Lung (tissue), 12 donors: ENCODE data around the gene DOCK1. TPM values are rescaled to one million over a fixed set of nuclear protein-coding genes. Genes with fewer than 3 reads are reported as not detected.

Experiments
- ATAC-seq: fragments of 200-7000 bp; cut with Tn5 transposase; one replicate; pipeline ENCODE4 v1.9.1; 2020; ENCODE audit warnings: moderate number of reproducible peaks; ENCODE audit not compliant: insufficient read depth, low FRiP score
- DNase-seq, 3 donors: peaks; one replicate each; pipeline ENCODE4 v3.0.0-alpha.2; 2013 to 2017
- H3K27ac ChIP-seq, 2 donors: one replicate each; pipeline ENCODE4 v1.5.1; 2013; ENCODE audit warnings: mild to moderate bottlenecking in 2 of 2, moderate library complexity in 2 of 2, control low read depth in 1 of 2, inconsistent platforms in 1 of 2, low read depth in 1 of 2, low read length in 1 of 2
- H3K27me3 ChIP-seq, 3 donors: one replicate each; pipeline ENCODE4 v1.5.1; 2013; ENCODE audit warnings: low read length in 2 of 3; ENCODE audit not compliant: control insufficient read depth in 3 of 3, insufficient read depth in 3 of 3
- H3K36me3 ChIP-seq, 4 donors: one replicate each; pipeline ENCODE4 v1.5.1; 2013; ENCODE audit warnings: low read length in 4 of 4, mild to moderate bottlenecking in 1 of 4, moderate library complexity in 1 of 4; ENCODE audit not compliant: control insufficient read depth in 4 of 4, insufficient read depth in 4 of 4
- H3K4me1 ChIP-seq, 5 donors: one replicate each; pipeline ENCODE4 v1.5.1; 2013; ENCODE audit warnings: low read length in 5 of 5, mild to moderate bottlenecking in 2 of 5, moderate library complexity in 1 of 5; ENCODE audit not compliant: control insufficient read depth in 5 of 5, insufficient read depth in 5 of 5
- H3K4me3 ChIP-seq: one replicate; pipeline ENCODE4 v1.5.1; 2013; ENCODE audit warnings: mild to moderate bottlenecking, control low read depth, moderate library complexity
- H3K9ac ChIP-seq, 2 donors: one replicate each; pipeline ENCODE4 v1.5.1; 2013; ENCODE audit warnings: low read length in 2 of 2, control low read depth in 1 of 2; ENCODE audit not compliant: insufficient read depth in 1 of 2
- H3K9me3 ChIP-seq, 4 donors: one replicate each; pipeline ENCODE4 v1.5.1; 2013; ENCODE audit warnings: low read length in 3 of 4, mild to moderate bottlenecking in 1 of 4, moderate library complexity in 1 of 4; ENCODE audit not compliant: control insufficient read depth in 4 of 4, insufficient read depth in 3 of 4
- WGBS, 2 donors: extraction: QIAGEN DNeasy Blood & Tissue Kit; methylation state at CpG; one replicate each; pipeline ENCODE4 v1.1.7; 2013; 5-methylcytosine and 5-hydroxymethylcytosine counted together
- polyA plus RNA-seq, 2 donors: library from polyadenylated mRNA; stranded (reverse); fragments of 200-250 nt; gene quantifications; one replicate each; pipeline ENCODE4 v1.2.1, GENCODE V29; 2013
- total RNA-seq, 2 donors: library from RNA; depleted of rRNA in 1 of 2; stranded (reverse); fragments of >200 nt in 1 of 2; gene quantifications; one replicate each; pipeline ENCODE4 v1.2.1, GENCODE V29; 2014 to 2021
- TF ChIP-seq, protein P1 (sequence below): IDR thresholded peaks from 2 replicates; pipeline ENCODE4 v1.5.1; 2012; ENCODE audit warnings: mild to moderate bottlenecking; ENCODE audit errors: control extremely low read depth, extremely low read depth
- donor health status: control.
- donor health status: control.
- donor health status: Bipolar disorder and iron deficiency.
- donor health status: healthy.
- donor health status: DM: yes; HTN: yes; CAD: no.

The DOCK1 gene
- total and polyA plus RNA-seq, 4 donors, result 11.2 to 102 (median 30.5) TPM

- WGBS, 2 donors, result 90 to 94% methylated on average over 11 of the region's 11 CpGs
These were observed 553.0 kb downstream of the DOCK1 start for GRCh38 chr10:127458016-127458810.

GRCh38 chr10:127458829-127459228 is 553.6 kb downstream of the DOCK1 start:
- TF ChIP-seq, protein P1, sequence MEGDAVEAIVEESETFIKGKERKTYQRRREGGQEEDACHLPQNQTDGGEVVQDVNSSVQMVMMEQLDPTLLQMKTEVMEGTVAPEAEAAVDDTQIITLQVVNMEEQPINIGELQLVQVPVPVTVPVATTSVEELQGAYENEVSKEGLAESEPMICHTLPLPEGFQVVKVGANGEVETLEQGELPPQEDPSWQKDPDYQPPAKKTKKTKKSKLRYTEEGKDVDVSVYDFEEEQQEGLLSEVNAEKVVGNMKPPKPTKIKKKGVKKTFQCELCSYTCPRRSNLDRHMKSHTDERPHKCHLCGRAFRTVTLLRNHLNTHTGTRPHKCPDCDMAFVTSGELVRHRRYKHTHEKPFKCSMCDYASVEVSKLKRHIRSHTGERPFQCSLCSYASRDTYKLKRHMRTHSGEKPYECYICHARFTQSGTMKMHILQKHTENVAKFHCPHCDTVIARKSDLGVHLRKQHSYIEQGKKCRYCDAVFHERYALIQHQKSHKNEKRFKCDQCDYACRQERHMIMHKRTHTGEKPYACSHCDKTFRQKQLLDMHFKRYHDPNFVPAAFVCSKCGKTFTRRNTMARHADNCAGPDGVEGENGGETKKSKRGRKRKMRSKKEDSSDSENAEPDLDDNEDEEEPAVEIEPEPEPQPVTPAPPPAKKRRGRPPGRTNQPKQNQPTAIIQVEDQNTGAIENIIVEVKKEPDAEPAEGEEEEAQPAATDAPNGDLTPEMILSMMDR, result no peak
- H3K27me3 ChIP-seq, result no peaks in the 10 kb centered on the region

More at GRCh38 chr10:127458016-127458810, 553.0 kb downstream of the DOCK1 start:
- no peak for ATAC-seq
- DNase-seq, result no peak
- no peak overlapping the region for H3K4me3 ChIP-seq
- TF ChIP-seq, protein P1, result no peak
- H3K9ac ChIP-seq, result no peak overlapping the region
- H3K36me3 ChIP-seq, result no peaks in the 10 kb centered on the region
- H3K4me1 ChIP-seq, result no peaks in the 10 kb centered on the region
- no peak overlapping the region for H3K27ac ChIP-seq
- peaks cover 0 to 4% (median 0%) of the 10 kb centered on the region in 4 donors for H3K9me3 ChIP-seq
- no peaks in the 10 kb centered on the region for H3K27me3 ChIP-seq

GRCh38 chr10:127459918-127460317 is 554.7 kb downstream of the DOCK1 start:
- Histone ChIP-seq H3K9ac (no peak overlapping the region), H3K27ac (no peak overlapping the region), H3K36me3 (no peaks in the 10 kb centered on the region), H3K4me1 (no peaks in the 10 kb centered on the region), H3K4me3 (no peak overlapping the region), H3K27me3 (no peaks in the 10 kb centered on the region), H3K9me3 (peaks cover 0 to 4% (median 0%) of the 10 kb centered on the region in 4 donors)
- DNase-seq, result no peak
- ATAC-seq, result no peak
- 78 to 92% methylated on average over 8 of the region's 8 CpGs for WGBS, 2 donors
- TF ChIP-seq, protein P1, result no peak

More at GRCh38 chr10:127458829-127459228, 553.6 kb downstream of the DOCK1 start:
- H3K4me3 ChIP-seq, result no peak overlapping the region
- no peaks in the 10 kb centered on the region for H3K36me3 ChIP-seq
- DNase-seq (no peak), ATAC-seq (no peak)
- no peak overlapping the region for H3K27ac ChIP-seq
- H3K9ac ChIP-seq, result no peak overlapping the region
- no peaks in the 10 kb centered on the region for H3K4me1 ChIP-seq
- 67 to 94% methylated on average over 6 of the region's 6 CpGs for WGBS, 2 donors
- H3K9me3 ChIP-seq, result peaks cover 0 to 4% (median 0%) of the 10 kb centered on the region in 4 donors
